Right lobe of liver (tissue), 4 donors: Measurements from ENCODE around the gene FREM1.

Experiments used
- POLR2A ChIP-seq: fragments of 450-650 bp; IDR thresholded peaks from one replicate; pipeline ENCODE4 v1.6.1; 2017; ENCODE audit warnings: antibody characterized with exemption, mild to moderate bottlenecking
- TF ChIP-seq, protein P1 (sequence below), 4 donors: fragments of 200-600 bp in 3 of 4; fragments of 450-650 bp in 1 of 4; IDR thresholded peaks; one replicate each; pipeline versions ENCODE4 v1.5.1 to v1.8.0; 2016 to 2022; ENCODE audit warnings: antibody characterized with exemption in 4 of 4, mild to moderate bottlenecking in 2 of 4
- donor health status: DM: no; HTN: no; CAD: no.
- donor health status: DM: no; HTN: no; CAD: no.
- donor health status: DM: no; HTN: yes; CAD: no.

DNA sequence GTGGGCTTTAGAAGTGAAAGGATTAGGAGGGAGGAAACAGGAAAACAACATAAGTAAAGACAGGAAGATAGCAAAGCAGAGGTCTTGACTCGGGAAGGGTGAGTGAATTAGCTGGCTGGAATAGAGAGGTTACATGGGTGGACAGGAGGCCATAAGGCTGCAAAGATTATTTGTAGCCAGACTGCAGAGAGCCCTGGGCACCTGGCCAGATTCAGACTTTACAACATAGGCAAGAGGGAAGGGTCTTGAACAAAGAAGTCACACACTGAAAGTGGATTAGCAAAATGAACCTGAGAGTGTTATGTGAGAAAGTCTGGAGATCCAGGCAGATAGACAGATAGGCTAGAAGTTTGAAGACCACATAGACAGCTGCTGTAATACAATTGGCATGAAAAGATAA is 158.0 kb downstream of the FREM1 start:
- TF ChIP-seq, protein P1, sequence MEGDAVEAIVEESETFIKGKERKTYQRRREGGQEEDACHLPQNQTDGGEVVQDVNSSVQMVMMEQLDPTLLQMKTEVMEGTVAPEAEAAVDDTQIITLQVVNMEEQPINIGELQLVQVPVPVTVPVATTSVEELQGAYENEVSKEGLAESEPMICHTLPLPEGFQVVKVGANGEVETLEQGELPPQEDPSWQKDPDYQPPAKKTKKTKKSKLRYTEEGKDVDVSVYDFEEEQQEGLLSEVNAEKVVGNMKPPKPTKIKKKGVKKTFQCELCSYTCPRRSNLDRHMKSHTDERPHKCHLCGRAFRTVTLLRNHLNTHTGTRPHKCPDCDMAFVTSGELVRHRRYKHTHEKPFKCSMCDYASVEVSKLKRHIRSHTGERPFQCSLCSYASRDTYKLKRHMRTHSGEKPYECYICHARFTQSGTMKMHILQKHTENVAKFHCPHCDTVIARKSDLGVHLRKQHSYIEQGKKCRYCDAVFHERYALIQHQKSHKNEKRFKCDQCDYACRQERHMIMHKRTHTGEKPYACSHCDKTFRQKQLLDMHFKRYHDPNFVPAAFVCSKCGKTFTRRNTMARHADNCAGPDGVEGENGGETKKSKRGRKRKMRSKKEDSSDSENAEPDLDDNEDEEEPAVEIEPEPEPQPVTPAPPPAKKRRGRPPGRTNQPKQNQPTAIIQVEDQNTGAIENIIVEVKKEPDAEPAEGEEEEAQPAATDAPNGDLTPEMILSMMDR (IDR thresholded peaks at IDR 0.05): no peak
- TF ChIP-seq POLR2A: no peak
